Measurements from ENCODE around the gene FANCC. TPM values are rescaled to one million over a fixed set of nuclear protein-coding genes. Genes with fewer than 3 reads are reported as not detected.
A peak's percentile ranks its signal among the peaks of the same experiment; 100 is the strongest.

The FANCC gene
- total and polyA plus RNA-seq, 2 experiments from 2014 or later = 5.0 to 5.3 TPM

GRCh38 chr9:95073918-95074317 lies 243.6 kb downstream of the FANCC start:
- Histone ChIP-seq H3K4me3 (no peak overlapping the region), H3K4me1 (ENCODE audit: insufficient read depth) (0 out of 2 replicates have a peak, but pooled peaks cover 5% of the 10 kb centered on the region), H3K9me2 (ENCODE audit: insufficient read depth) (no peaks in the 10 kb centered on the region), H3K9me3 (ENCODE audit: low read depth) (no peaks in the 10 kb centered on the region), H4K20me1 (ENCODE audit: insufficient read depth) (peaks cover 16% of the 10 kb centered on the region; the same call in 1 of the 2 replicates), H2AFZ (no peak overlapping the region), H3F3A (ENCODE audit: insufficient read depth) (peaks cover 71% of the 10 kb centered on the region), H3K9ac (no peak overlapping the region), H3K4me2 (ENCODE audit: unreplicated experiment) (no peak overlapping the region), H3K27ac (no peak overlapping the region), H3K79me2 (ENCODE audit: insufficient read depth) (peaks cover 100% of the 10 kb centered on the region), H3K27me3 (replicated peaks; ENCODE audit: insufficient read depth) (no peaks in the 10 kb centered on the region), H3K36me3 (ENCODE audit: low read depth) (peaks cover 61% of the 10 kb centered on the region)
- in situ Hi-C loops (cut with MboI) = no loop called here
- whole genome bisulfite sequencing, 2 experiments (ENCODE audit: low coverage in 1 of 2, low lambda C conversion rate in 2 of 2, missing lambda C conversion rate in 2 of 2) = 92 to 99% methylated on average over 5 of the region's 5 CpGs
- no peak for DNase-seq
- TF ChIP-seq EZH2 (IDR thresholded peaks at IDR 0.05; ENCODE audit: insufficient read depth, poor library complexity, severe bottlenecking) = no peak
- TF ChIP-seq EZH2phosphoT487 (IDR thresholded peaks at IDR 0.05; ENCODE audit: insufficient read depth, low read depth) = no peak

- Histone ChIP-seq H3K9me2 (ENCODE audit: insufficient read depth) (no peaks in the 10 kb centered on the region), H3K9me3 (ENCODE audit: low read depth) (no peaks in the 10 kb centered on the region), H3K27ac (no peak overlapping the region), H2AFZ (no peak overlapping the region), H3K36me3 (ENCODE audit: low read depth) (peaks cover 60% of the 10 kb centered on the region), H3K4me3 (no peak overlapping the region), H3K9ac (no peak overlapping the region), H3K27me3 (replicated peaks; ENCODE audit: insufficient read depth) (no peaks in the 10 kb centered on the region), H3K4me1 (ENCODE audit: insufficient read depth) (peaks cover 13% of the 10 kb centered on the region; the same call in 1 of the 2 replicates), H3K4me2 (ENCODE audit: unreplicated experiment) (no peak overlapping the region), H3K79me2 (ENCODE audit: insufficient read depth) (peaks cover 100% of the 10 kb centered on the region), H3F3A (ENCODE audit: insufficient read depth) (peaks cover 72% of the 10 kb centered on the region), H4K20me1 (ENCODE audit: insufficient read depth) (peaks cover 19% of the 10 kb centered on the region; the same call in 1 of the 2 replicates)
- DNase-seq = peak; percentile 51
- TF ChIP-seq EZH2phosphoT487 (IDR thresholded peaks at IDR 0.05; ENCODE audit: insufficient read depth, low read depth) (no peak), EZH2 (IDR thresholded peaks at IDR 0.05; ENCODE audit: insufficient read depth, poor library complexity, severe bottlenecking) (no peak)
- 92 to 93% methylated on average over 13 to 18 of the region's 18 CpGs for WGBS, 2 experiments (ENCODE audit: low coverage in 1 of 2, low lambda C conversion rate in 2 of 2, missing lambda C conversion rate in 2 of 2)
- in situ Hi-C loops (cut with MboI) = no loop called here
Observed at GRCh38 chr9:95073042-95073607, 244.4 kb downstream of the FANCC start.

GRCh38 chr9:95071925-95072324 lies 245.6 kb downstream of the FANCC start:
- H4K20me1 ChIP-seq (ENCODE audit: insufficient read depth) = peaks cover 21% of the 10 kb centered on the region; the same call in 1 of the 2 replicates
- H3F3A ChIP-seq (ENCODE audit: insufficient read depth) = peaks cover 73% of the 10 kb centered on the region
- H3K9ac ChIP-seq = no peak overlapping the region
- H3K27ac ChIP-seq = no peak overlapping the region
- H3K27me3 ChIP-seq (replicated peaks; ENCODE audit: insufficient read depth) = no peaks in the 10 kb centered on the region
- H3K4me3 ChIP-seq = no peak overlapping the region
- TF ChIP-seq EZH2phosphoT487 (IDR thresholded peaks at IDR 0.05; ENCODE audit: insufficient read depth, low read depth) (no peak), EZH2 (IDR thresholded peaks at IDR 0.05; ENCODE audit: insufficient read depth, poor library complexity, severe bottlenecking) (no peak)
- no peak for DNase-seq
- H2AFZ ChIP-seq = no peak overlapping the region
- in situ Hi-C loops (cut with MboI) = no loop called here
- H3K4me1 ChIP-seq (ENCODE audit: insufficient read depth) = peaks cover 19% of the 10 kb centered on the region; the same call in 1 of the 2 replicates
- peaks cover 56% of the 10 kb centered on the region for H3K36me3 ChIP-seq (ENCODE audit: low read depth)
- H3K79me2 ChIP-seq (ENCODE audit: insufficient read depth) = peaks cover 100% of the 10 kb centered on the region
- no peaks in the 10 kb centered on the region for H3K9me3 ChIP-seq (ENCODE audit: low read depth)
- 90 to 92% methylated on average over 5 of the region's 5 CpGs for WGBS, 2 experiments (ENCODE audit: low coverage in 1 of 2, low lambda C conversion rate in 2 of 2, missing lambda C conversion rate in 2 of 2)
- no peaks in the 10 kb centered on the region for H3K9me2 ChIP-seq (ENCODE audit: insufficient read depth)
- no peak overlapping the region for H3K4me2 ChIP-seq (ENCODE audit: unreplicated experiment)

- H3K27me3 ChIP-seq (replicated peaks; ENCODE audit: insufficient read depth) = no peaks in the 10 kb centered on the region
- H3K27ac ChIP-seq = no peak overlapping the region
- in situ Hi-C loops (cut with MboI) = no loop called here
- H3K36me3 ChIP-seq (ENCODE audit: low read depth) = peaks cover 61% of the 10 kb centered on the region
- no peak for DNase-seq
- peaks cover 21% of the 10 kb centered on the region; the same call in 1 of the 2 replicates for H4K20me1 ChIP-seq (ENCODE audit: insufficient read depth)
- peaks cover 19% of the 10 kb centered on the region; the same call in 1 of the 2 replicates for H3K4me1 ChIP-seq (ENCODE audit: insufficient read depth)
- no peak for TF ChIP-seq EZH2 (IDR thresholded peaks at IDR 0.05; ENCODE audit: insufficient read depth, poor library complexity, severe bottlenecking)
- TF ChIP-seq EZH2phosphoT487 (IDR thresholded peaks at IDR 0.05; ENCODE audit: insufficient read depth, low read depth) = no peak
- peaks cover 100% of the 10 kb centered on the region for H3K79me2 ChIP-seq (ENCODE audit: insufficient read depth)
- no peaks in the 10 kb centered on the region for H3K9me2 ChIP-seq (ENCODE audit: insufficient read depth)
- no peak overlapping the region for H2AFZ ChIP-seq
- no peak overlapping the region for H3K4me2 ChIP-seq (ENCODE audit: unreplicated experiment)
- H3K9ac ChIP-seq = no peak overlapping the region
- 88 to 90% methylated on average over 5 of the region's 5 CpGs for WGBS, 2 experiments (ENCODE audit: low coverage in 1 of 2, low lambda C conversion rate in 2 of 2, missing lambda C conversion rate in 2 of 2)
- H3K4me3 ChIP-seq = no peak overlapping the region
- H3K9me3 ChIP-seq (ENCODE audit: low read depth) = no peaks in the 10 kb centered on the region
- peaks cover 77% of the 10 kb centered on the region for H3F3A ChIP-seq (ENCODE audit: insufficient read depth)
Observed at GRCh38 chr9:95071450-95071849, 246.1 kb downstream of the FANCC start.
